Kidney epithelial cell (primary cell): ENCODE data around the gene KIAA1614. TPM values are rescaled to one million over a fixed set of nuclear protein-coding genes. Genes with fewer than 3 reads are reported as not detected.

Source experiments
- DNase-seq: peaks from one replicate; pipeline ENCODE4 v3.0.0-alpha.2; 2010; ENCODE audit warnings: low read depth
- H3K27me3 ChIP-seq: 2 replicates; pipeline ENCODE4 v1.6.0; 2011; ENCODE audit warnings: low read length; ENCODE audit not compliant: control insufficient read depth, insufficient read depth
- H3K36me3 ChIP-seq: 2 replicates; pipeline ENCODE4 v1.5.1; 2011; ENCODE audit warnings: low read length; ENCODE audit not compliant: control insufficient read depth, insufficient read depth
- H3K4me3 ChIP-seq: 2 replicates; pipeline ENCODE4 v1.5.1; 2011; ENCODE audit warnings: low read depth, mild to moderate bottlenecking, control low read depth, low read length
- total RNA-seq: library from RNA; depleted of rRNA; stranded (reverse); fragments of >200 nt; gene quantifications from 2 replicates; pipeline ENCODE4 v1.2.3, GENCODE V29; 2015
- TF ChIP-seq, protein P1 (sequence below): IDR thresholded peaks from 2 replicates; pipeline ENCODE4 v1.5.1; 2011; ENCODE audit warnings: mild to moderate bottlenecking, moderate library complexity, low read length, control low read depth, inconsistent platforms; ENCODE audit not compliant: insufficient read depth, poor library complexity, severe bottlenecking

KIAA1614 gene, protein sequence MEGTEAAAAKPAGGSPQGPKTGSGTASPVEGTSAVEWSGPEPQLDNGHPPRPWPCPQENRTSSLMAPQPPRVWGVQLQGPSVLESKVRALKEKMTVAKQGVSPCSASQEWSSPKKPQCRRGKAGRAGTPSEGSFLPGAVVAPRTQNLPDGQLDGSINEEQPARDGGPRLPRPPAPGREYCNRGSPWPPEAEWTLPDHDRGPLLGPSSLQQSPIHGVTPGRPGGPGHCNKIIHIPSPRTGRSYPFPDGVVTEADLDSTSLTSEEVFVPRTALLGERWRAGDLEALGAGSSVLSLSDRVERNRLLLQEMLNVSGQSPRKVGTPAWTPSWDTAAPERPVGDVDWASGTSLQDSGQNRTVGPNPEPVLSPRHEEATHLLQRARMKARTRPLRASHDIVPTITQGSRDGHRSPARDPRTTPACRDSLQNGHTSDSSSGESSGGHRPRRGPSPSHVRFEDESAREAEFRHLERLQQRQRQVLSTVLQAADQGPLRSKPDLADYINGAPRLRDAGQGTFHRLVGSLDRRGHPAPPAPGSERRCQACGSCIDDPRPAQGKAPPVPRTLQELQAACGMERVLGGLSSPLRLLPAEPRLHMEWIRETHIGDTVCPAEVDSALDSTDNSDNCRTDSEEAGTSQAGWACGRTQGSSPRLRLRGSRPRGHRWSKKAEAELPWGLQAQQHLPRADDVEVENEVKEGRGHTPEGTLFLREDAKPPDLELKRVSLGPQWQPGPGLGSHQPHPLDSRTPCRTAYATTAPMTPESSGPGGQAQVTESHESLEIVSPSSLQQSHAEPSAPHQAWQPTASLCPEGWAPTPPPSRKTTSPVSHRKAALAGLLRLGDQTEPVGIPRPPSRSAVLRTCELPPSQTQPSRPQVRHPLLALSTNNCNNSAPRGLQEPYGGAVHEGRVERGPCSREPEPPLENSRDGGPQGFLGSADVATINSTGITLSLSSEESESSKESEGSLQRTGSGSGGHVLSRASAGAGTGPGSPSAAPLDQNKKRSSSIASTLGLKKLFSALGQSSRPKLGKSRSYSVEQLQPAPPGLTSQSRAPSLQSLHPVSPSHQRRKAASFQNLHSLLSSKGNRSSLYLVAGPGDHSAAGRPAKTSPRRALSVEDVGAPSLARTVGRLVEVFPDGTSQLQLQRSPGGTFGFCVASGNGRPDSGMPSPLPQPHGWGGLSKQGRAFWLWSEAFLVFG
- total RNA-seq = 7.2 and 10.2 TPM in 2 replicates

DNA sequence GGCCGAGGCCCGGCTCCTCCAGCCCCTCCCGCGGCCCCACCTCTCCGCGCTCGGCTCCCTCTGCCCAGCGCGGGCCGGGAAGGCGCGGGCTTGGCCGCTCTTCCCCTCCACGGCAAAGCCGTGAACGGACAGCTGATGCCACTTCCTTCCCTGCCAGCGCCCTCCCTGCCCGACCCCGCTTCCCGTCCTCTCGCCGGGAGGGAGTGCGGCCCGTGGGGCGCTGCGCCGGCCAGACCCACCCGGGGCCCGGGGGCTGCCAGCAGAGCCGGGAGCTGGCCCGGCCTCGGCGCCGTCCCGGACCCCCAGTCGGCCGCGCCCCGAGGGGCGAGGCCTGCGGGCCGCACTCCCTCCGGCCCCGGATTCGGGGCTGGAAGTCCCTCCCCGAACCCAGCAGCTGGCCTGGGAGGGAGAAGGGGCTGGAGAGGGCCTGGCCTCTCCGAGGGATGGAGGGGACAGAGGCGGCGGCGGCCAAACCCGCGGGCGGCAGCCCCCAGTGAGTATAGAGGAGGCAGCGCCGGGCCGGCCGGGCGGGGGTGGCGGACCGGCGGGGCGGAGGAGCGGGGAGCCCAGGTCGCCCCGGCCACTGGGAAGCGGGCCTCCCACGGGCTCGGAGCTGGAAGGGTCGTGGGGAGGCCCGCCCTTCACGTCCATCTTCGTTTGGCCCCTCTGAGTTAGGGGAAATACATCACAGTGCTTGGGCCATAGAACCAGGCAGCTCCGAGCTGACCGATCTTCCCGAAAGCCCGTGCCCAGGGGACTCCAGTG, at the start of gene KIAA1614:
TSS of gene KIAA1614 (plus strand) at position 97 of the 765 bp plus-strand sequence. CDS start at position 444, 347 bp downstream.
- Histone ChIP-seq H3K36me3 (no peaks in the 10 kb centered on the region), H3K4me3 (peak within 1 kb of the TSS; percentile 46), H3K27me3 (peaks cover 2% of the 10 kb centered on the region)
- TF ChIP-seq, protein P1, sequence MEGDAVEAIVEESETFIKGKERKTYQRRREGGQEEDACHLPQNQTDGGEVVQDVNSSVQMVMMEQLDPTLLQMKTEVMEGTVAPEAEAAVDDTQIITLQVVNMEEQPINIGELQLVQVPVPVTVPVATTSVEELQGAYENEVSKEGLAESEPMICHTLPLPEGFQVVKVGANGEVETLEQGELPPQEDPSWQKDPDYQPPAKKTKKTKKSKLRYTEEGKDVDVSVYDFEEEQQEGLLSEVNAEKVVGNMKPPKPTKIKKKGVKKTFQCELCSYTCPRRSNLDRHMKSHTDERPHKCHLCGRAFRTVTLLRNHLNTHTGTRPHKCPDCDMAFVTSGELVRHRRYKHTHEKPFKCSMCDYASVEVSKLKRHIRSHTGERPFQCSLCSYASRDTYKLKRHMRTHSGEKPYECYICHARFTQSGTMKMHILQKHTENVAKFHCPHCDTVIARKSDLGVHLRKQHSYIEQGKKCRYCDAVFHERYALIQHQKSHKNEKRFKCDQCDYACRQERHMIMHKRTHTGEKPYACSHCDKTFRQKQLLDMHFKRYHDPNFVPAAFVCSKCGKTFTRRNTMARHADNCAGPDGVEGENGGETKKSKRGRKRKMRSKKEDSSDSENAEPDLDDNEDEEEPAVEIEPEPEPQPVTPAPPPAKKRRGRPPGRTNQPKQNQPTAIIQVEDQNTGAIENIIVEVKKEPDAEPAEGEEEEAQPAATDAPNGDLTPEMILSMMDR = no peak
- DNase-seq = no peak

DNA sequence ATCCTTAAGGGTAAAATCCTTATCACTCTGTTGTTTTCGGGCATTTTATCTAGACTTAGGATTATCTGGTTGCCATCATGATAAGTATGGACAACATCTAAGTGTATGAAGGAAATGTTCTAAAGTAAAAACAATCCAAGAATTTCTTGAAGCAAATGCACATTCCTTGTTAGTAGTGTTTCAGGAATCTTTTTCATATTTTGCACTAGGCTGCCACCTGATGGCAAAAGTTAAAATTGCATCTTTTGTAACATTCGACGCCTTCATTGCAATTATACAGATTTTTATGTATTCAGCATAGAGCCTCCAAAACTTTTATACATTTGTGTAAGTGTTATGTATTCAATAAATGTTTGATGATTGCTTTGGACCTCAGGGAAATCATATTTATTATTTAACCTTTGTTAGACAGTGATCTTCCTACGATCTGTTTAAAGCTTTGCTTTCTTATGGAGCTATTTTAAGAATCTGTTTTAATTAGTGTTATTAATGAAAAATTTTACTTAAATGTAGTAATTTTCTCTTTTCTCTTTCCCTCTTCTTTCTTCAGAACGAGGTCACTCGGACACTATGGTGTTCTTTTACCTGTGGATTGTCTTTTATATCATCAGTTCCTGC, 49.4 kb upstream of the KIAA1614 start:
- Histone ChIP-seq H3K27me3 (no peaks in the 10 kb centered on the region), H3K4me3 (no peak overlapping the region), H3K36me3 (no peaks in the 10 kb centered on the region)
- no peak for DNase-seq
- TF ChIP-seq, protein P1 = peak; percentile 60

DNA sequence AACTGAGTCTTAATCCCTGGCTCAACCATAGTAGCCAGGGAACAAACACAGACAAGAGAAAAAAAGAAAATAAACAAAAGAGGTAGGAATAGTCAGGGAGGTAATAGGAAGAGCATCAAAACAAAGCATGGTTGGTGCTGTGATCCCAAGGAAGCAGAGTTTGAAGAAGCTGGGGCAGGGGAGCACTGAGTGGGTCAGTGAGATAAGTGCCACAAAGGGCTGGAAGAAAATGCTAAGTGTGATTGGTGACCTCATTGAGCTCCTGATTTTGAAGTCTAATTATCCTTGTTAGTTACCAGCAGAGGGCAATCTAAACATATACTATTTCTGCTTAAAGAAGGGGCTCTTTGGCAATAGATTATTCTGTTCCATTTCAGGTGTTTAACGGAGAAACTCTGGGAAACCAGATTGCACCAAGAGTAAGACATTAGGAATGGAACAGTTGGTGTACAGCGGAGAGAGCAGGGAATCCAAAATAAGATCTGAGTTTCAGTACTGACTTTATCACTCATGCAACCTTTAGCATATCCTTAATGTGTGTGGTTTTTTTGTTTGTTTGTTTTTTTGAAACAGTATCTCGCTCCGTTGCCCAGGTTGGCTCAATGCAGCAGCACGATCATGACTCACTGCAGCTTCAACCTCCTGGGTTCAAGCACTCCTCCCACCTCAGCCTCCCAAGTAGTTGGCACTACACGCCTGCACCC, 30.7 kb upstream of the KIAA1614 start:
- no peaks in the 10 kb centered on the region for H3K27me3 ChIP-seq
- peak; percentile 44 for DNase-seq
- no peaks in the 10 kb centered on the region for H3K36me3 ChIP-seq
- no peak overlapping the region for H3K4me3 ChIP-seq
- TF ChIP-seq, protein P1 = peak; percentile 40

DNA sequence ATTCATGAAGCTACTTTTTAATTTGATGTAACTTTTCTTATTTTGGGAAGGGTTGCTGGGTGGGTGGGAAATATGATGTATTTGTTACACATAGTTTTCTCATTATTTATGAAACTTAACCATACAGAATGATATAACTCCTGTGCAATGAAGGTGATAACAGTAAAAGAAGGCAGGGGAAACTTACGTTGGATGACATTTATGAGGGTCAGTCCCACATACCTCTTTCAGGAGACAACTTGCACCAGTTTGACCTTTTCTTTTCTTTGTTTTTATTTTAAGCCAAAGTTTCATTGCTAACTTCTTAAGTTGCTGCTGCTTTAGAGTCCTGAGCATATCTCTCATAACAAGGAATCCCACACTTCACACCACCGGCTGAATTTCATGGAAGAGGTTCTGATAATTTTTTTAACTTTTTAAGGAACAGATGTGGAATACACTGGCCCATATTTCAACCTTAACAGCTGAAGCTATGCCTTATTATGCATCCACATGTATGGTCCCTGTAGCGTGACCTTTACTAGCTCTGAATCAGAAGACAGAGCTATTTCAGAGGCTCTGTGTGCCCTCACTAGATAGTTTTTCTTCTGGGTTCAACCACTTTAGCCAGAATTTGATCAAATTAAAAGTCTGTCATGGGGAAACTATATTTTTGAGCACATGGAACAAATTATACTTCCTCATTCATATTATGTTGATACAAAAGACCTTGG, 28.0 kb upstream of the KIAA1614 start:
- TF ChIP-seq, protein P1 = no peak
- H3K4me3 ChIP-seq = no peak overlapping the region
- H3K27me3 ChIP-seq = no peaks in the 10 kb centered on the region
- DNase-seq = no peak
- H3K36me3 ChIP-seq = no peaks in the 10 kb centered on the region
